HepG2 (cell line): ENCODE measurements around the gene GPC3. TPM values are rescaled to one million over a fixed set of nuclear protein-coding genes. Genes with fewer than 3 reads are reported as not detected.

Experiments
- ATF5 ChIP-seq: sonication (generic); formaldehyde crosslinking; IDR thresholded peaks from 2 replicates; pipeline ENCODE4 v1.4.0; 2020; ENCODE audit warnings: mild to moderate bottlenecking, low read depth, missing genetic modification reagents
- CENPBD1 ChIP-seq: sonication (generic); formaldehyde crosslinking; IDR thresholded peaks from 2 replicates; pipeline ENCODE4 v1.8.0; 2022; ENCODE audit warnings: missing genetic modification reagents, low read depth, mild to moderate bottlenecking, borderline replicate concordance
- FOXK1 ChIP-seq: sonication (generic); formaldehyde crosslinking; IDR thresholded peaks from 2 replicates; pipeline ENCODE4 v1.4.0; 2020; ENCODE audit warnings: low read depth, missing genetic modification reagents, borderline replicate concordance
- FOXP1 ChIP-seq, 2 experiments: fragments of 450-650 bp in 1 of 2; IDR thresholded peaks; 2 replicates each; pipeline ENCODE4 v1.6.1; 2017 to 2018; ENCODE audit warnings: antibody characterized with exemption in 1 of 2
- GABPB1 ChIP-seq: IDR thresholded peaks from 2 replicates; pipeline ENCODE4 v1.6.1; 2016; ENCODE audit warnings: mild to moderate bottlenecking, missing genetic modification reagents, moderate library complexity, missing compliant biosample characterization
- HNF4A ChIP-seq: sonication (generic); formaldehyde crosslinking; IDR thresholded peaks from 2 replicates; pipeline ENCODE4 v1.4.0; 2020; ENCODE audit warnings: missing genetic modification reagents
- HOXA5 ChIP-seq: sonication (generic); formaldehyde crosslinking; IDR thresholded peaks from 2 replicates; pipeline ENCODE4 v1.4.0; 2020; ENCODE audit warnings: missing genetic modification reagents
- IRF1 ChIP-seq: sonication (generic); formaldehyde crosslinking; IDR thresholded peaks from 2 replicates; pipeline ENCODE4 v1.4.0; 2020; ENCODE audit warnings: low read depth, mild to moderate bottlenecking, missing genetic modification reagents
- KLF13 ChIP-seq: sonication (generic); formaldehyde crosslinking; IDR thresholded peaks from 2 replicates; pipeline ENCODE4 v1.4.0; 2020; ENCODE audit warnings: mild to moderate bottlenecking, missing genetic modification reagents
- MIER3 ChIP-seq: IDR thresholded peaks from 2 replicates; pipeline ENCODE4 v1.6.1; 2016; ENCODE audit warnings: missing compliant biosample characterization, borderline replicate concordance
- RARA ChIP-seq: IDR thresholded peaks from 2 replicates; pipeline ENCODE4 v1.6.1; 2016; ENCODE audit warnings: missing genetic modification reagents, missing compliant biosample characterization
- RFX1 ChIP-seq: fragments of 450-650 bp; IDR thresholded peaks from 2 replicates; pipeline ENCODE4 v1.6.1; 2017
- SAP130 ChIP-seq: IDR thresholded peaks from 2 replicates; pipeline ENCODE4 v1.6.1; 2016; ENCODE audit warnings: low read depth
- SIX1 ChIP-seq: sonication (generic); formaldehyde crosslinking; IDR thresholded peaks from 2 replicates; pipeline ENCODE4 v1.4.0; 2020; ENCODE audit warnings: missing genetic modification reagents, borderline replicate concordance
- SP5 ChIP-seq: IDR thresholded peaks from 2 replicates; pipeline ENCODE4 v1.6.1; 2016; ENCODE audit warnings: low read depth, borderline replicate concordance
- TEAD3 ChIP-seq: optimal IDR thresholded peaks from 2 replicates; pipeline ENCODE3; 2016; ENCODE audit warnings: borderline replicate concordance
- THAP8 ChIP-seq: sonication (generic); formaldehyde crosslinking; IDR thresholded peaks from 2 replicates; pipeline ENCODE4 v1.5.1; 2020; ENCODE audit warnings: missing genetic modification reagents, mild to moderate bottlenecking, borderline replicate concordance
- WIZ ChIP-seq: sonication (generic); formaldehyde crosslinking; IDR thresholded peaks from 2 replicates; pipeline ENCODE4 v1.5.1; 2020; ENCODE audit warnings: mild to moderate bottlenecking, missing genetic modification reagents
- ZBTB4 ChIP-seq: sonication (generic); formaldehyde crosslinking; IDR thresholded peaks from 2 replicates; pipeline ENCODE4 v1.4.0; 2020; ENCODE audit warnings: missing genetic modification reagents, mild to moderate bottlenecking, borderline replicate concordance
- ZBTB42 ChIP-seq: sonication (generic); formaldehyde crosslinking; IDR thresholded peaks from 2 replicates; pipeline ENCODE4 v1.5.0; 2020; ENCODE audit warnings: mild to moderate bottlenecking, missing genetic modification reagents
- ZFP91 ChIP-seq: sonication (generic); formaldehyde crosslinking; IDR thresholded peaks from 2 replicates; pipeline ENCODE4 v1.9.0; 2022; ENCODE audit warnings: missing genetic modification reagents, mild to moderate bottlenecking, borderline replicate concordance
- ZNF331 ChIP-seq: sonication (generic); formaldehyde crosslinking; IDR thresholded peaks from 2 replicates; pipeline ENCODE4 v1.4.0; 2020; ENCODE audit warnings: missing genetic modification reagents
- ZNF383 ChIP-seq: sonication (generic); formaldehyde crosslinking; IDR thresholded peaks from 2 replicates; pipeline ENCODE4 v1.4.0; 2020; ENCODE audit warnings: missing genetic modification reagents, mild to moderate bottlenecking, borderline replicate concordance
- ZNF432 ChIP-seq: sonication (generic); formaldehyde crosslinking; IDR thresholded peaks from 2 replicates; pipeline ENCODE4 v1.5.0; 2020; ENCODE audit warnings: missing genetic modification reagents, mild to moderate bottlenecking, borderline replicate concordance
- ZNF510 ChIP-seq: sonication (generic); formaldehyde crosslinking; IDR thresholded peaks from 2 replicates; pipeline ENCODE4 v1.4.0; 2020; ENCODE audit warnings: low read depth, mild to moderate bottlenecking, missing genetic modification reagents
- polyA plus RNA-seq, 8 experiments: library from polyadenylated mRNA; depleted of rRNA in 3 of 8; stranded (reverse) in 7 of 8; unstranded in 1 of 8; fragments of >200 nt; fragmentation: Illumina TruSeq in 4 of 8; extraction: Trizol in 4 of 8; gene quantifications; 2 replicates each; pipeline versions ENCODE4 v1.2.1 to v1.2.3, GENCODE V29; 2011 to 2016; ENCODE audit warnings: low read depth in 4 of 8, missing spikeins in 1 of 8, mixed read lengths in 1 of 8; ENCODE audit not compliant: insufficient read depth in 1 of 8
- total RNA-seq, 5 experiments: library from RNA; depleted of rRNA; stranded (reverse); fragments of >200 nt; fragmentation: Illumina TruSeq; extraction: Trizol; gene quantifications; 2 replicates each; pipeline ENCODE4 v1.2.3, GENCODE V29; 2016; ENCODE audit warnings: low read depth in 1 of 5

Gene GPC3
- total and polyA plus RNA-seq, 2 of the 13 experiments (the other 11 are each of a cell fraction or from before 2014, with no cell fraction given) = 1,799 to 3,263 TPM

GRCh38 chrX:133544115-133544514, 441.3 kb downstream of the GPC3 start (continued):
- TF ChIP-seq MIER3 (CRISPR knock-in tag) (no peak), CENPBD1 (no peak), HNF4A (CRISPR knock-in tag) (no peak), TEAD3 (CRISPR knock-in tag) (peak; percentile 50), FOXK1 (CRISPR knock-in tag) (0 out of 2 replicates have a peak, but pooled peaks have one; percentile 10), RARA (CRISPR knock-in tag) (peak; percentile 16; the same call in 1 of the 2 replicates), FOXP1 (IDR thresholded peaks at IDR 0.05) (peak; percentile 63; the same call in 1 of the 2 replicates), FOXP1 (CRISPR knock-in tag; IDR thresholded peaks at IDR 0.05) (peak; percentile 73), KLF13 (no peak), HOXA5 (no peak), ZNF510 (CRISPR knock-in tag) (no peak), IRF1 (no peak), THAP8 (CRISPR knock-in tag) (no peak), SP5 (CRISPR knock-in tag) (no peak), ZBTB4 (CRISPR knock-in tag) (no peak), ZNF432 (CRISPR knock-in tag) (no peak), ZBTB42 (no peak), WIZ (CRISPR knock-in tag) (no peak), ZNF331 (CRISPR knock-in tag) (no peak), SIX1 (CRISPR knock-in tag) (no peak), GABPB1 (CRISPR knock-in tag) (no peak), SAP130 (CRISPR knock-in tag) (peak; percentile 35), ZNF383 (no peak), RFX1 (peak; percentile 38; the same call in 1 of the 2 replicates), ZFP91 (CRISPR knock-in tag) (no peak), ATF5 (CRISPR knock-in tag) (no peak)
